BJ (cell line): ENCODE data around the gene LRRC41. TPM values are rescaled to one million over a fixed set of nuclear protein-coding genes. Genes with fewer than 3 reads are reported as not detected.

Source experiments
- CTCF ChIA-PET: fragments of 350-600 bp; formaldehyde crosslinking; extraction: SDS; loops from one replicate; lab custom pipeline; 2021; ENCODE audit warnings: antibody characterized with exemption, inconsistent platforms; lab: Yijun Ruan, JAX
- POLR2A ChIA-PET: fragments of 300-600 bp; sonication (Branson Sonifier 250); formaldehyde crosslinking; extraction: SDS; loops from one replicate; lab custom pipeline; 2021; ENCODE audit warnings: antibody characterized with exemption; lab: Charles Lee
- DNase-seq: peaks from one replicate; pipeline ENCODE4 v3.0.0-alpha.2; 2011; ENCODE audit warnings: low read depth
- H3K27me3 ChIP-seq: 2 replicates; pipeline ENCODE4 v1.6.0; 2011; ENCODE audit warnings: low read length; ENCODE audit not compliant: control insufficient read depth, insufficient read depth
- H3K36me3 ChIP-seq: 2 replicates; pipeline ENCODE4 v1.5.1; 2011; ENCODE audit warnings: low read length; ENCODE audit not compliant: control insufficient read depth, insufficient read depth
- H3K4me3 ChIP-seq: 2 replicates; pipeline ENCODE4 v1.5.1; 2011; ENCODE audit warnings: low read depth, mild to moderate bottlenecking, control low read depth, low read length
- CTCF ChIP-seq: IDR thresholded peaks from 2 replicates; pipeline ENCODE4 v1.5.1; 2011; ENCODE audit warnings: low read depth, mild to moderate bottlenecking, control low read depth, inconsistent platforms, low read length, moderate library complexity; ENCODE audit not compliant: insufficient read depth
- polyA plus RNA-seq: library from polyadenylated mRNA; depleted of rRNA; stranded (reverse); fragments of >200 nt; gene quantifications from 2 replicates; pipeline ENCODE4 v1.2.3, GENCODE V29; 2011

The LRRC41 gene
- polyA plus RNA-seq, 1 experiment, result 101 TPM

GRCh38 chr1:46303872-46304326, 483 bp upstream of the LRRC41 start:
- Histone ChIP-seq H3K27me3 (no peaks in the 10 kb centered on the region), H3K36me3 (no peaks in the 10 kb centered on the region; the same call in 1 of the 2 replicates), H3K4me3 (peak overlapping the region; percentile 92)
- ChIA-PET POLR2A (interaction anchor here (0.6 kb wide), 1 partner anchor 101 kb away, joined by 4 read pairs; no protein-coding TSS in a partner anchor), CTCF (interaction anchor here (1.1 to 1.5 kb wide), 3 partner anchors 10 to 81 kb away, joined by 3 to 6 read pairs (median 3); no protein-coding TSS in a partner anchor)
- DNase-seq, result no peak
- TF ChIP-seq CTCF, result no peak

GRCh38 chr1:46302641-46303037, 777 bp downstream of the LRRC41 start:
- no peak for DNase-seq
- Histone ChIP-seq H3K36me3 (peaks cover 3% of the 10 kb centered on the region), H3K4me3 (peak overlapping the region; percentile 92), H3K27me3 (no peaks in the 10 kb centered on the region)
- POLR2A ChIA-PET, result interaction anchor here (0.7 kb wide), 1 partner anchor 56 kb away, joined by 3 read pairs; no protein-coding TSS in a partner anchor
- TF ChIP-seq CTCF, result no peak
- CTCF ChIA-PET, result interaction anchor here (0.8 to 1.5 kb wide), 5 partner anchors 11 to 80 kb away, joined by 3 to 6 read pairs (median 4); no protein-coding TSS in a partner anchor

- no peak for DNase-seq
- CTCF ChIA-PET, result no interaction called here
Observed at GRCh38 chr1:46301808-46302640, 1.4 kb downstream of the LRRC41 start.

GRCh38 chr1:46301406-46301807, 2.0 kb downstream of the LRRC41 start:
- peaks cover 9% of the 10 kb centered on the region for H3K36me3 ChIP-seq
- H3K4me3 ChIP-seq, result peak overlapping the region; percentile 92
- H3K27me3 ChIP-seq, result no peaks in the 10 kb centered on the region
- ChIA-PET POLR2A (no interaction called here), CTCF (interaction anchor here (0.9 to 1.2 kb wide), 2 partner anchors 27 to 47 kb away, joined by 4 read pairs; no protein-coding TSS in a partner anchor)
- no peak for DNase-seq
- TF ChIP-seq CTCF, result no peak

More at GRCh38 chr1:46301808-46302640, 1.4 kb downstream of the LRRC41 start:
- peaks cover 7% of the 10 kb centered on the region for H3K36me3 ChIP-seq
- no peaks in the 10 kb centered on the region for H3K27me3 ChIP-seq
- peak overlapping the region; percentile 92 for H3K4me3 ChIP-seq
- POLR2A ChIA-PET, result no interaction called here
- TF ChIP-seq CTCF, result no peak
